Inflammatory macrophage (primary cell): Measurements from ENCODE around the gene CMBL.
"Not testable (repeated sequence)": the region's sequence is repeated elsewhere in the genome, so short reads cannot be mapped to it uniquely, and the experiment has no call there.

ENCODE experiments used
- DNase-seq, 2 donors: peaks; one replicate each; pipeline ENCODE4 v3.0.0-alpha.2; 2020 to 2022

The CMBL gene

DNA sequence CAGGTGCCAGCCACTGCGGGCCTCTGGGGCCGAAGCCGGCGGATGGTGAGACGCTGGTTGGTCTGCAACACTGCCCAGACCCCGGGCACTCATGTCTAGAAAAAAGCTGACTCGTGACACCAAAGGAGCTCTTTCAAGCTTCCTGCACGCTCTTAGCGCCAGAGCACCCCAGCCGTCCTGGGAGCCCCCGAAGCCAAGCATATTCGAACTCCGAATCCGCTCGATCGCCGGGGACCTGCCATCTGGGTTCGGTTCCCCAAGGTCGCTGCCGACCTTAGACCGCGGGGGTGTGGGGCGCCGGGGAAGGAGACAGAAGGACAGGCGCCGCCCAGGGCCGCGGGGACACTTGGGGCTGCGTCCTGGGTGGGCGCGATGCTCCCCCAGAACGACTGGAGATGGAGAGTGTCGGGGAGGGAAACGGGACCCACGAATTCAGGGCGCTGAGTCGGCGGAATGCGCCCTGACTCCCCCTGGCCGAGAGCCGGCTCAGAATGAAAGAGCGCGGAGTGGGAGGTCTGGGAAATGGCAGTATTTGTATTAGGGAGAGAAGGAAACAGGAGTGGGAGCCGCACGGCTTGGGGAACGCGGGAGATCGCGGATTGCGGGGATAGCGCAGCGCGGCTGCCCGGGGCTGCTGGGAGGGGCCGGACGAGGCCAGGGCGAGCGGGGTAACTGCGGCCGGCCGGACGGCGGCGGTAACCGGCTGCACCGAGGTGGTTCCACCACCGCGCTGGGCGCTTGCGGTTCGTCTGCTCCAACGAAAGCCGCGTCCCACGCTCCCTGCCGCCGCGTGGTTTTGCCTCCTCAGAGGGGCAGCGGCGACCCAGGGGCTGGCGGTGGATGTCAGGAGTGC, 25.7 kb upstream of the CMBL start:
- DNase-seq = peak in 1 of 2 donors; percentile 27

DNA sequence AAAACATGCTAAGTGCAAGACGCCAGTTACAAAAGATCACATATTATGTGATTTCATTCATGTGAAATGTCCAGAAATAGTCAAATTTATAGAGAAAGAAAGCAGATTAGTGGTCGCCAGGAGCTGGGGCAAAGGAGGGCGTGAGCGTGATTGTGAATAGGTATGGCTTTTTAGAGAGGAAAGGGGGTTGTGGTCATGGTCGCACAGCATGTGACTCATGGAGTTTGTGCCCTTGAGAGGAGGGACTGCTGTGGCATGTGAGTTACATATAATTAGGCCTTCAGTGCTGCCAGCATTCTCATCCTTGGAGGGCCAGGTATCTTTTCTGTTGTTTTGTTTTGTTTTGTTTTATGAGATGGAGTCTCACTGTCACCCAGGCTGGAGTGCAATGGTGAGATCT, 24.6 kb upstream of the CMBL start:
- DNase-seq = no peak

- no peak for DNase-seq
Measured at GRCh38 chr5:10331341-10331796, 23.7 kb upstream of the CMBL start.

DNA sequence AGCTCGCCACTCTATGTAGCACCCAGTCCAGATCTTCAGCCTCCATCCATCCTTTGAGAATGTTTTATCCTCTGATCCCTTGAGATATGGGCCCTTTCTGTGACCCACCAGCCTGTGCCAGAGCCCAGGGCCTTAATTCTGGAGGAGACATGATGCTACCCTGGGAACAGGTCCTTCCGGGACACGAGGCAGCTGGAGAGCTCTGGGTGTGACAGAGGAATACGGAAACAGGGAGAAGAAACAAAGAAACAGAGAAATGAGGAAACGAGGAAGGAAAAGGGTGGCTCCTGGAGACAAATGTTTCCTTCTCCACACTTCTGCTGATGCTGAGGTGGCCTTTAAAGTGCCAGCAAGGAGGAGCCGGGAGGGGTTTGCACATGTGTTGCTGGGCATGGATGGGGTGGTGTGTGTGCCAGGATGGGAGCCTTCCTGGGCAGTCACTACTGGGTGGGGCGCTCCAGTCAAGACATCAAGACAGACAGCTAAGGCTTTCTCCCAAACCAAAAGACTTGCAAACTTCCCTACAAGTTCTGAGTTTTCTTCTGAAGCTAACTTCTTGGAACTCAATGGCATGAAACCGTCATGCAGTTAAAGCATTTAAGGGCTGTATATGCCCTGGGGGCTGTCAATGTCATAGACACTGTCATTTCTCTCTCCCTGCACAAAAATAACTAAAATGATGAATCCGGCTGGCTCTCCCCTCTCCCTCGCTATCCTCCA, 23.0 kb upstream of the CMBL start:
- DNase-seq = no peak

DNA sequence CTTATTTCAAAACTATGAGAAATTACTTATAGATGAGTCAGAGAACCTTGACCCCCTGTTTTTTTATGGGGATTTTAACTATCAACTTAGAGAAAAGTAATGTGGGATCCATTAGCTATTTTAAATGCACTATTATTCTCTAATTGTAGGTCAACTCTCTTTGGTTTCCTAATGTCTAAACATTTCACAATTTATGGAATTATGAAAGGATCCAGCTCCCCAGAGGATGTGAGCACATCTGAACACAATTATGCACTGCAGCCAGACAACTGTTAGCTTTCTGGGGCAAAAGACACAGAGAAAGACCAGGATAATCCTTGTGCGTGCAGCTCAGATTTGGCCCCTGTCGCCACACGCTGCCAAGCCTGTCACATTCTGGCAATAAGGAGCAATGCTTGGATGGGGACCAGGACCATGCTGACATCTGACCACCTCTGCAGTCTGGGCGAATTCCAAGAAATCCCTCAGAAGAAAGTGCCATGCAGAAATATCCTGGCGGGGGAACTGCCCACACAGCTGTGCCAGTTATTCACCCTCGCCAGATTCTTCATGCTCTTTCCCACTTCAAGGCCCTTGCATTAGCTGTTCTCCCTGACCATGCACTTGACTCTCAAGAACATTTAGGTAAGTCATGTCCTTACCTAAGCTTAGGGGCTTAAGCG, 22.2 kb upstream of the CMBL start:
- no peak for DNase-seq

- DNase-seq = no peak
Measured at GRCh38 chr5:10329446-10329819, 21.7 kb upstream of the CMBL start.

DNA sequence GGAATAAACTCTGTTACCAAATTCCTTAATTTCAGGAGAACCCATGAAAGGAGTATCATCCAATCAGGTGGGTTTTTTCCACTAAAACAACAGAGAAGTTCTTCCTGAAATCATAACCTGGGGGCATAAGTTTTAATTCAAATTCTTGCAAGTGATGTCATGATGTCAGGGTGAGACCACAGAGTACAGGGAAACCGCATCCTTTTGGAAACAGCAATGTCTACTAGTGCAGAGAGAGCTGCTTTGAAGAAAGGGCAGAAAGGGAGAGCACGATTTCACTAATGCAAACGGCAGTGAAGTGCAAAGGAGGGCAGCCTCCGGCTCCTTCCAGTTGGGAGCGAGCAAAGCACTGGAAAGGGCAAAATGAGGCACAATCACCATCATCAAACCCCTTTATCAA, 20.6 kb upstream of the CMBL start:
- DNase-seq = no peak

DNA sequence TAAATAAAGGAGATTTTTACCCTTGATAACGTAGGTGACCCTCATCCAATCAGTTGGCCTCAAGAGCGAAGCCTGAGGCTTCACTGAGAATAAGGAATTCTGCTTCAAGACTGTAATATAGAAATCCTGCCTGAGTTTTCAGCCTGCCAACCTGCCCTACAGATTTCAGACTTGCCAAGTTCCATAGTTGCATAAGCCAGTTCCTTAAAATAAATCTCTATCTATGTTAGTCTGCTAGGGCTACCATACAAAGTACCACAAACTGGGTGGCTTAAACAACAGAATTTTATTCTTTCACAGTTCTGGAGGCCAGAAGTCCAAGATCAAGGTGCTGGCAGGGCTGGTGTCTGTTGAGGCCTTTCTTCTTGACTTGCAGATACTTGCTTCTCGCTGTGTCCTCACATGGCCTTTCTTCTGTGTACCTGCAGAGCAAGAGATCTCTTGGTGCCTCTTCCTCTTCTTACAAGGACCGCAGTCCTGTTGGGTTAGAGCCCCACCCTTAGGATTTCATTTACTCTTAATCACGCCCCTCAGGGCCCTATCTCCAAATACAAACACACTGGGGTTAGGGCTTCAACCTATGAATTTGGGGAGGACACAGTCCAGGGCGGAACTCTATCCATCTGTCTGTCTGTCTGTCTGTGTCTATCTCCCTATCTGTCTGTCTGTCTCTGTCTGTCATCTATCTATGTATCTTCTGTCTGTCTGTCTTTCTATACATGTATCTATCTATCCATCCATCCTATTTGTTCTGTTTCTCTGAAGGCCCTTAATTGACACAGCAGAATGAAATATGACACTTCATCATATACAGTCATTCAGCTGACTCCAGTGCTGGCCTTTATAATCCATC, 17.0 kb upstream of the CMBL start:
- no peak for DNase-seq

DNA sequence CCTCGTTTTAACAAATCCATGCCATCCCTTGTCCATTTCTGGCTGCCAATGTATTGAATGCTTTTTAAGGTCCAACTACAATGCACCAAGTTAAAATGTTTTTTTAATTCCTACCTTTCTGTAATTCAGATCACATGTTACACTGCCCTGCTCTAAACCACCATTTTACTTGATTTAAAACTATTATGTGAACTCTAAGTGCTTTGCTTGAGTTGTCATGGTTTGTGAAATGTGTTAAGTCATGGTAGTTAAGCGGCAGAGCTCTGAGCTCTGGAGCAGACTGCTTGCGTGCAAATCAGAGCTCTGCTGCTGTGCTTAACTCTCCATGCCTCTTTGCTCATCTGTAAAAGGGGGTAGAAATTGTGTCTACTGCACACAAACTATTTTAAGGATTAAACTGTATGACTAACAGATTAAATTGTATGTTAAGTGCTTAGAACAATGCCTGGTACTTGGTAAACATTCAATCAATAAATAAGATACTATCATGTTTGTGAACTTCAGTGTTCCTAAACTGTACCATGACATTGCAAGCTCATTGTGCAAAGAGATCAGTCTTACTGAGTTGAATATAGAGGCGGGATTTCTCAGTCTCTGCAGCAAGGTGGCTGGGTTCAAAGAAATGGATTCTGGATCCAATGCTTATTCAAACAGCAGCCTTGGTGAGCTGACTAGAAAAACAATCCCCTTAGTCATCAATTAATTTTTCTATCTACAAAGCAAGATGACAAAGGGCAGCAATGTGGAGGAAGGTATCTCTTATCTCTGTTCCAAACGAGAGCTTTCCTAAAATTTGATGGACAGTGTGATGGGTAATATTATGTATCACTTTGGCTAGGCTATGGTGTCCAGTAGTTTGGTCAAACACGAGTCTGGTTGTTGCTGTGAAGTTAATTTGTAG, 16.1 kb upstream of the CMBL start:
- DNase-seq = no peak

DNA sequence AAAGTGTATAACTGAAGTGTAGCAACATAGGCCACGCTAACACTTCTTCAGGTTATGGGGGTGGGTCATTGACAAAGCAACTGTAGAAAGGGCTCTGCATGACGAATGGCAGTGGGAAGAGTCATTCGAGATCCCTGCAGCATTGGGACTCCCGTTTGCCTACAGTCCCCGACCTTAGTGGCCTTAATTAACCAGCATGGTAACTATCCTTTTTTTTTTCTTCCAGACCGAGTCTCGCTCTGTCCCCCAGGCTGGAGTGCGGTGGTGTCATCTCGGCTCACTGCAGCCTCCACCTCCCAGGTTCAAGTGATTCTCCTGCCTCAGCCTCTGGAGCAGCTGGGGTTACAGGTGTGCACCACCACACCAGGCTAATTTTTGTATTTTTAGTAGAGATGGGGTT, 14.2 kb upstream of the CMBL start:
- no peak for DNase-seq

DNA sequence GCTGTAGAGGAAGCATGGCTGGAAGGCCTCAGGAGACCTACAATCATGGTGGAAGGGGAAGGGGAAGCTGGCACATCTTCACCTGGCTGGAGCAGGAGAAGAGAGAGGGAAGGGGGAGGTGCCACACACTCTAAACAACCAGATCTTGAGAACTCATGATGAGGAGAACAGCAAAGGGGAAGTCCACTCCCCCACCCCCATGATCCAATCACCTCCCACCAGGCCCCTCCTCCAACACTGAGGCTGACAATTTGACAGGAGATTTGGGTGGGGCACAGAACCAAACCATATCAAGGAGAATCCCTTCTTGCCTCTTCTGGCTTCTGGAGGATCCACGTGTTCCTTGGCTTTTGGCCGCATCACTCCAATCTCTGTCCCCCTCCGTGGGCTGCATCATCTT, 13.1 kb upstream of the CMBL start:
- no peak for DNase-seq

GRCh38 chr5:10319202-10319851, 11.6 kb upstream of the CMBL start:
- DNase-seq = no peak

GRCh38 chr5:10317825-10318682, 10.4 kb upstream of the CMBL start:
- peak in 1 of 2 donors; percentile 30 for DNase-seq

- DNase-seq = no peak
Measured at GRCh38 chr5:10315824-10316509, 8.3 kb upstream of the CMBL start.

- DNase-seq = no peak
Measured at GRCh38 chr5:10315201-10315600, 7.5 kb upstream of the CMBL start.

DNA sequence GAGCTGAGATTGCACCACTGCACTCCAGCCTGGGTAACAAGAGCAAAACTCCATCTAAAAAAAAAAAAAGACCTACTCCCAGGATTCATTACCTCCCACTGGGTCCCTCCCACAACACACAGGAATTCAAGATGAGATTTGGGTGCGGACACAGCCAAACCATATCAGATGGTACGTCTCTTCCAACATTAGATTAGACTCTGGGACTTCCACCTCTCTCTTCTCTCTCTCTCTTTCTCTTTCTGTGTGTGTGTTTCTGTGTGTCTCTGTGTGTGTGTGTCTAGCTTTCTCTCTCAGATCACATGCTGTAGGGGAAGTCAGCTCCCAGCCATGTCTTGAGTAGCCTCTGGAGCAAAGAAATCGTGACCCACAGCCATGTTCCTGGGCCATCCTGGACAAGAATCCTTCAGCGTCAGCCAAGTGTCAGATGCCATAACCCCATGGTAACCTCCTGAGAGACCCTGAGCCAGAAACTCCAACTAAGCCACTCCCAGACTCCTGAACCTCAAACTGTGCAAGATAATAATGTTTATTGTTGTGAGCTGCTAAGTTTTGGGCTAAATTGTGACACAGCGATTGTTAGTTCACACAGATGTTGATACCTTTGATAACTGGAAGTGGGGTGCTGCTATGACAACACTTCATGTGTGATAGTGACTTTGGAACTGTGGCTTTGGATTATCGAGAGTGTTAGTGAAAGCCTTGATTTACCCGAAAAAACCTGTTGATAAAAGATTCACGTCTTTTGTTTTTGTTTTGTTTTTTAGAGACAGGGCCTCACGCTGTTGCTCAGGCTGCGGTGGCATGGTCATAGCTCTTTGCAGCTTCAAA, 4.1 kb upstream of the CMBL start:
- DNase-seq = peak; percentile 44 to 48

GRCh38 chr5:10310835-10311570, 3.3 kb upstream of the CMBL start:
- DNase-seq = not testable (repeated sequence)
